ENCODE measurements around the gene TDRD12. TPM values are rescaled to one million over a fixed set of nuclear protein-coding genes. Genes with fewer than 3 reads are reported as not detected.

TDRD12 gene
- total and polyA plus RNA-seq, 2 experiments from 2014 or later, result 0.68 to 2.8 TPM

DNA sequence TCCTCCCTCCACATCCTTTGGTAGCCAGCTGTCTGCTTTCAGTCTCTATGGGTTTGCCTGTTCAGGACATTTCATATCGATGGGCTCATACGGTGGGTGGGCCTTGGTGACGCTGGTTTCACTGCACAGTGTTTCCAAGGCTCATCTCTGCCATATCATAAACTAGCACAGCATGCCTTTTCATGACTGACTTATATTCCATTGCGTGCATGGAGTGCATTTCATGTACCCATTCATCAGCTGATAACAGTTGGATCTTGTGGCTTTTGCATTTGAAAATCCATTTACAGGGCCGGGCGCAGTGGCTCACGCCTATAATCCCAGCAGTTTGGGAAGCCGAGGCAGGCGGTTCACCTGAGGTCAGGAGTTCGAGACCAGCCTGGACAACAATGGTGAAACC is 69.9 kb downstream of the TDRD12 start:
- H3K36me3 Mint-ChIP-seq (ENCODE audit: low read depth), result no peaks in the 10 kb centered on the region; the same call in 2 of the 3 replicates
- Histone ChIP-seq H3K27me3 (ENCODE audit: insufficient read depth) (no peaks in the 10 kb centered on the region), H3K36me3 (ENCODE audit: insufficient read depth) (no peaks in the 10 kb centered on the region), H3K9me2 (ENCODE audit: insufficient read depth) (no peaks in the 10 kb centered on the region), H3K4me1 (ENCODE audit: insufficient read depth) (peaks cover 3% of the 10 kb centered on the region; the same call in 1 of the 2 replicates), H3K4me2 (no peak overlapping the region), H2AFZ (no peak overlapping the region), H3F3A (replicated peaks; ENCODE audit: low read depth) (no peaks in the 10 kb centered on the region), H3K4me3 (no peak overlapping the region), H3K79me2 (replicated peaks; ENCODE audit: insufficient read depth) (no peaks in the 10 kb centered on the region), H4K20me1 (replicated peaks; ENCODE audit: insufficient read depth) (no peaks in the 10 kb centered on the region), H3K27ac (ENCODE audit: low read depth) (no peak overlapping the region)
- no peak overlapping the region for H3K4me3 Mint-ChIP-seq
- no peak for TF ChIP-seq EZH2 (IDR thresholded peaks at IDR 0.05; ENCODE audit: low read depth, unreplicated experiment)
- no peak for TF ChIP-seq CTCF (conservative IDR thresholded peaks at IDR 0.05; ENCODE audit: low read depth in 2 of 2)
- TF ChIP-seq CREB1 (CRISPR knock-in tag; IDR thresholded peaks at IDR 0.05; ENCODE audit: low read depth), result no peak
- no peak for TF ChIP-seq NANOG (IDR thresholded peaks at IDR 0.05; ENCODE audit: borderline replicate concordance)
- no peak for TF ChIP-seq ZNF462 (CRISPR knock-in tag; IDR thresholded peaks at IDR 0.05)
- TF ChIP-seq ZNF114 (CRISPR knock-in tag; IDR thresholded peaks at IDR 0.05), result no peak
- no peak for TF ChIP-seq ETS1 (IDR thresholded peaks at IDR 0.05)
- TF ChIP-seq EZH2phosphoT487 (IDR thresholded peaks at IDR 0.05; ENCODE audit: unreplicated experiment), result no peak
- no peak for TF ChIP-seq ZNF331 (CRISPR knock-in tag; IDR thresholded peaks at IDR 0.05; ENCODE audit: low read depth)
- no peak for TF ChIP-seq REST (IDR thresholded peaks at IDR 0.05; ENCODE audit: unreplicated experiment)
- TF ChIP-seq JUNB (IDR thresholded peaks at IDR 0.05; ENCODE audit: unreplicated experiment), result no peak
- TF ChIP-seq STAT1 (IDR thresholded peaks at IDR 0.05; ENCODE audit: unreplicated experiment), result no peak
- no peak for ATAC-seq
- H3K27ac Mint-ChIP-seq, result no peak overlapping the region
- H3K4me1 Mint-ChIP-seq, result peaks cover 7% of the 10 kb centered on the region; the same call in 2 of the 3 replicates
- no peak for DNase-seq (ENCODE audit: low spot score)
- no peaks in the 10 kb centered on the region for H3K9me3 Mint-ChIP-seq
- peaks cover 1% of the 10 kb centered on the region for H3K27me3 Mint-ChIP-seq (ENCODE audit: insufficient read depth, low read depth, poor library complexity)
